GM12801 (cell line): ENCODE results near the gene PCBP4.

Source experiments
- TF ChIP-seq, protein P1 (sequence below): IDR thresholded peaks from one replicate; pipeline ENCODE4 v1.5.1; 2011; ENCODE audit warnings: control low read depth; ENCODE audit not compliant: insufficient read length; ENCODE audit errors: extremely low read depth

The PCBP4 gene

DNA sequence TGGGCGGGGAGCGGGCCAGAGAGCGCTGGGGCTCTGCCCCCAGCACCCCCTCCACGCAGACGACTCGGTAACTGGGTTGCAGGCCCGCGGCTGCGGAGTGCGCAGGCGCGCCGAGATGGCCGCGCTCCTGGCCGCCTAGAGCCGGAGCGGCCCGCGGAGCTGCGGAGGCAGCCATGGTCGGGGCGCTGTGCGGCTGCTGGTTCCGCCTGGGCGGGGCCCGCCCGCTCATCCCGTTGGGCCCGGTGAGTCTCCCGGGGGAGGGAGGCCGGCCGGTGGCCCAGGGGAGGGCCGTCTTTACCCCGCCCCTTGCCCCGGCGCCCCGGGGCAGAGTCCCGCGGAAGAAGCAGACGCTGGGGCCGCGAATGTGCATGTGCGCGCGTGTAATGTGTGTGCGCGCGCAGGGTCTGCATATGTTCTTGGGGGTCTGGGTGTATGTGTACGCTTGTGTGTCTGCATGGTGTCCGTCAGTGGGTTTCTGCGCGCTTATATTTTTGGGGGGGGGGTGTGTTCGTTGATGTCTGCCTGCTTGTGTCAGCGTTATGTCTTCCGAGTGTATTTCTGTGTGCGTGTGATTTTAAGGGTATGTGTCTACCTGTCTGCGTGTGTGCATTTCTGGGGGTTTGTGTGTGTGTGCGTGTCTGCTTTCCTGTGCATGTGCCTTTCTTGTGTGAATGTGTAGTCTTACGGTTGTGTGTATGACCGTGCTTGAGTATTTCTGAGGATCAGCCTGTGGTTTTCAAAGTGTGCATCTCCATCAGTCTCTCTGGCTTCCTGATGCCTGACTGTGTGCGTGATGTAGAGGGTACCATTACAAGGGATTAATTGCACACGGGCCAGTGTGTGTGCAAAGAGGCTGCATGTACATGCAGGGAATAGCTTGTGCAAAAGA, 8.0 kb upstream of the PCBP4 start, which contains the start of gene ABHD14A:
Gene ABHD14A (plus strand): TSS at position 102 of the 889 bp plus-strand sequence. CDS start 72 bp downstream, at position 174.
- TF ChIP-seq, protein P1, sequence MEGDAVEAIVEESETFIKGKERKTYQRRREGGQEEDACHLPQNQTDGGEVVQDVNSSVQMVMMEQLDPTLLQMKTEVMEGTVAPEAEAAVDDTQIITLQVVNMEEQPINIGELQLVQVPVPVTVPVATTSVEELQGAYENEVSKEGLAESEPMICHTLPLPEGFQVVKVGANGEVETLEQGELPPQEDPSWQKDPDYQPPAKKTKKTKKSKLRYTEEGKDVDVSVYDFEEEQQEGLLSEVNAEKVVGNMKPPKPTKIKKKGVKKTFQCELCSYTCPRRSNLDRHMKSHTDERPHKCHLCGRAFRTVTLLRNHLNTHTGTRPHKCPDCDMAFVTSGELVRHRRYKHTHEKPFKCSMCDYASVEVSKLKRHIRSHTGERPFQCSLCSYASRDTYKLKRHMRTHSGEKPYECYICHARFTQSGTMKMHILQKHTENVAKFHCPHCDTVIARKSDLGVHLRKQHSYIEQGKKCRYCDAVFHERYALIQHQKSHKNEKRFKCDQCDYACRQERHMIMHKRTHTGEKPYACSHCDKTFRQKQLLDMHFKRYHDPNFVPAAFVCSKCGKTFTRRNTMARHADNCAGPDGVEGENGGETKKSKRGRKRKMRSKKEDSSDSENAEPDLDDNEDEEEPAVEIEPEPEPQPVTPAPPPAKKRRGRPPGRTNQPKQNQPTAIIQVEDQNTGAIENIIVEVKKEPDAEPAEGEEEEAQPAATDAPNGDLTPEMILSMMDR, result no peak

DNA sequence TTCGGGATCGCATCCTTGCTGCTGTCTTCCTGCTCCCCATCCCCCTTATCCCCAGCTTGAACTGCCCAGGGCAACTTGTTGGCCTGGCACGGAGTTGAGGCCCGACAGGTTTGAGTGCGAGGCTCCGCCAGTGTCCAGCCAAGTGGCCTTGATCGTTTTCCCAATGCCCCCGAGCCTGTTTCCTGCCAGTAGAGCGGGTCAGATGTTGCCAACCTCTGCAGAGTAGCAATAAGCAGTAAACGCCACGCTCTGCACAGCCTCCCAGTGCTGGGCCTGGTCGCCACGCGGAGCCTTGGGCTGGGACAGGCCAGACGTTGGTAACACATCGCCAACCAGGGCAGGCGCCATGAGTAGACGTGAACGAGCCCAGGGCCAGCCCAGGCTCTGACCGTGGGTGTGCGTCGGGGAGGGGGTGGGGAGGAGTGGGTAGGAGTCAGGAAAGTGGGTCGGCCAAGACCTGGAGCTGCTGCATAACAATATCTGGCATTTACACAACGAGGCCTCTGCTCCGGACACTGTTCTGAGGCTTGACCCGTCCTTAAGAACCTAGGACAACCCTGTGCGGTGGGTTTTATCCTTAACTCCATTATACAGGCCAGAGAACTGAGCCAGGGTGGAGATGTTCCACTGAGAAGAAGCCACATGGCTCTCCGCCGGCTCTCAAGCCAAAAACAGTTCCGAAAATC, 7.2 kb upstream of the PCBP4 start:
- TF ChIP-seq, protein P1, result no peak

DNA sequence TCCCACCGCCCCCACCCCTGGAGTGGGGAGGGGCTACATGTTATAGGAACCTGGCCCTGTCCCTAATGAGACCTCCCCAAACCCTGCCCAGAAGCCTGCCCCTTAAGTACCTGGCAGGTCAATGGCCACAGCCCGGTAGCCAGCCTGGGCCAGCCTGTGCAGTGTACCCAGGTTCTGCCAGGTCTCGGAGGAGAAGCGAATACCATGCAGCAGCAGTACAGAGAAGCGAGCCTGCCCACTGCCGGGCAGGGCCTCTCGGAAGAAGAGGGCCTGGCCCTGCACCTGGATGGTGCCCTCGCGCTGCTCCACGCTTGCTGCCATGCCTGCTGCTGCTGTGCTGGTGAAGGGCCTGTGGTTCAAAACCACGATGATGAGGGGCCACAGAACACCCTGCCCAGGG, 4.1 kb upstream of the PCBP4 start:
- TF ChIP-seq, protein P1, result no peak

DNA sequence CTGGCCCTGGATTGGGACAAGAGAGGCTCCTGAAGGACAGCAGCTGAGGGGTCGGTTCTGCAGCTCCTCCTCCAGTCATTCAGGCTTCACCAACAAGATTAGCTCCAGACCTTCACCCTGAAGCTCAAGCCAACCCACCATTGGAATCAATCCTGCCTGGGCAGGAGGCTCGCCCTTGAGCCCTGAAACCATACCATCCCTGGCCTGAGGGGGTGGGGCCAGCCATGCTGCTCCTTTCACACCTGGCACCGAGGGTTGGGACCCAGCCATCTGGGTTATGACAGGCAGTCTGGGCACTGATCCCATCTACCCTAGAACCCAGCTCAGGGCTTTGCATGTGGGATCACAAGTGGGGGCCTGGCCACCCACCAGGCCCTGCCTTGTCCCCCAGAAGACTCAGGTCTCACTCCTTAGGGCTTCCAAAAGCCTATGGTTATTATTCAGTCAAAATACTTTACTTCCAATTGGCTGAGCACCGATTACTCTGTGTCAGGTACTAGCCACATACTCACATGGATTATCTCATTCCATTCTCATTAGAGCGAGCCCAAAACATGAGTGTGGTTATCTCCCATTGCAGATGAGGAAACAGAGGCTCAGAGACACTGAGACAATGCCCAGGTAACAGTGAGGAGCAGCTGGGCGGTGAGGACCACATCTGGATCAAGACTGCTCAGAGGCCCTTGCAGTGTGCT, 3.5 kb upstream of the PCBP4 start:
- TF ChIP-seq, protein P1, result no peak

DNA sequence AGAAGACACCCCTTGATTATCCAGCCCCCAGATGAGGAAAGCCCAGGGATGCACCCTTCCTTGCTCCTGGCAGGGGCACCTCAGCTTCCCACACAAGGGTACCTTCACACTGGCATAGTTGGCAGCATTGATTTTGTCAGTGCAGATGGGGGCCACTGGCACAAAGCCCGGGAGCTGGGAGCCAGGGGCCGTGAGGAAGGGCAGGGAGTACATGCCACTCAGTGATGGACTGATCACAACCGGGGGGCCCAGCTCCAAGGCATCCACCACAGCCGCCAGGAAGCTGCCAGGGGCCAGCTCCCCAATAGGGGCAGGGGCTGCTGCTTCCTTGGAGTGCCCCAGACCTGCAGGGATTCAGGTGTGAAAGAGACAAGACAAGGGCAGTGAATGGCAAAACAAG, 2.6 kb upstream of the PCBP4 start:
- TF ChIP-seq, protein P1, result no peak

DNA sequence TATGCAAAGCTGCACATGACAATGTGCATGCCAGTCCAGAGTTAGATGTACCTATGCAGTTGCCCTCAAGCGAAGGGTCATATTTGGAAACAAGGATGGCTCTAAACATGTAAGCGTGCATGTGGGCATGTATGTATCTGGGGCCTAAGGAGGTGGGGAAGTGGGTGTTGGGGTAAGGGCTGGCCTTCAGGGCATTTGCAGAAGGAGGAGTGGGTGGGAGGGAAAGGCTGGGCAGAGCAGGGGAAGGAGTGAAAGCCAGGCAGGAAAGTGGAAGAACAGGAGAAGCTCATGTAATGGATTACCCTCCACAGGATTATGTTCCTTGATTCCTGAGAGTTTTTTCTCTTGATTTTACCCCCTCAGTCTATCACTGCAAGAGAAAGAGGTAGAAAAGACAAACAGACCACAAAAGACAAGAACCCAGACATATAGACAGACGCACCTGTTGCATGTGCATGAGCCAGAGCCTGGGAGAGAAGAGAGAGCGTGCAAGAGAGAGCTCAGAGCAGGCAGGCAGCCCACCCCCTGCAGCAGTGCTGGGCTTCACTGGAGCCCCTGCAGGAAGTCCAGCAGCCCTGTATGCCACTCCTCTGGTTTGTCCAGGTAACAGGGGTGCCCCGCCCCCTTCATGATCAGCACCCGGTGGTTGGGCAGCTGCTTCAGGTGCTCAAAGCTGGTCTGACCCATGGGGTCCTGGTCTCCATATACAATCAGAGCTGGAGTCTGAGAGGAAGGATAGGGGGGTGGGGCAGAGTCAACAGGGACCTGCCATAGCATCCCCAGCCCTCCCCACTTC, 1.8 kb upstream of the PCBP4 start:
- TF ChIP-seq, protein P1, result no peak
